IPS-15b (cell line): Measurements from ENCODE around the gene CSRNP3.

Experiments
- H3K27me3 ChIP-seq: one replicate; pipeline ENCODE4 v1.6.1; 2013; ENCODE audit warnings: low read length; ENCODE audit not compliant: control insufficient read depth, insufficient read depth
- H3K36me3 ChIP-seq: one replicate; pipeline ENCODE4 v1.6.1; 2013; ENCODE audit warnings: low read length; ENCODE audit not compliant: control insufficient read depth, insufficient read depth
- H3K4me1 ChIP-seq: one replicate; pipeline ENCODE4 v1.6.1; 2013; ENCODE audit warnings: mild to moderate bottlenecking, low read length; ENCODE audit not compliant: control insufficient read depth, insufficient read depth
- H3K4me3 ChIP-seq: one replicate; pipeline ENCODE4 v1.5.1; 2013; ENCODE audit warnings: low read depth, low read length
- H3K9ac ChIP-seq: one replicate; pipeline ENCODE4 v1.6.1; 2013; ENCODE audit warnings: low read depth, mild to moderate bottlenecking, low read length
- H3K9me3 ChIP-seq: one replicate; pipeline ENCODE4 v1.6.1; 2013; ENCODE audit warnings: mild to moderate bottlenecking, low read length; ENCODE audit not compliant: control insufficient read depth, insufficient read depth

Gene CSRNP3

DNA sequence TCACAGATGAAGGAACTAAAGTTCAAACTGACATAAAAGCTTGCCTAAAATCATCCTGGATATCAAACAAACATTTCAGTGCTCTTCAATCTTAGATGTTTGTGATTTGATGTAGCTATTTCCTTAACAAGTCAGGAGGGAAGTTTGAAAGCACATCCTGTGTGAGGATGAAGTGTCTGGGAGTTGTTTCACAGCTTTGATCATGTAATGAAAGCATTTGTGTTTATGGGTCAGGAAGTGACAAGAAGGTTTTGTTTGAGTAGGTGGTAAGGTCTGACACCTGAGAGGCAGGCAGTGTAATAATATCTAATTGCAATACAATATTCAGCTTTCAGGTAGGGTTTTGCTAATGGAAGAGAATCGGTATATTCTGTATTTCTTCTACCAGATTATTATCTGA, 26.0 kb upstream of the CSRNP3 start:
- Histone ChIP-seq H3K36me3 (no peaks in the 10 kb centered on the region), H3K4me1 (no peaks in the 10 kb centered on the region), H3K9ac (no peak overlapping the region), H3K4me3 (no peak overlapping the region), H3K27me3 (no peaks in the 10 kb centered on the region), H3K9me3 (no peaks in the 10 kb centered on the region)

DNA sequence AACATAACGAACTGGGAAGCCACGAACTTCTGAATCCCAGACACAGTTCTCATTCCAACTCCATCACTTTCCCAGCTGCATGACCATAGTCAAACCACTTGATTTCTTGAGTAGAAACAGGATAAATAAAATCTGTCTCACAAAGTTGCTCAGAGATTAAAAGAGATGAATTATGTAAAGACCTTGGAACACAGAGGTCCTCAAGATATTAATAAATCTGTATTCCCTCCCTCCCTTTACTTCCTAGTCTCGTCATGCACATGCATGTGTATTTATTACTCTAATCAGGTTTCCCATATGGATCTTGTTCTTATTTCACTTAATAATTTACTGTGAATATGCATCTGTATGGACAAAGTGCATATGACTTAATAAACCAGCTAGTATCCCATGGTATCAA, 21.1 kb upstream of the CSRNP3 start:
- no peaks in the 10 kb centered on the region for H3K36me3 ChIP-seq
- H3K9ac ChIP-seq = no peak overlapping the region
- no peak overlapping the region for H3K4me3 ChIP-seq
- H3K27me3 ChIP-seq = no peaks in the 10 kb centered on the region
- no peaks in the 10 kb centered on the region for H3K4me1 ChIP-seq
- no peaks in the 10 kb centered on the region for H3K9me3 ChIP-seq

DNA sequence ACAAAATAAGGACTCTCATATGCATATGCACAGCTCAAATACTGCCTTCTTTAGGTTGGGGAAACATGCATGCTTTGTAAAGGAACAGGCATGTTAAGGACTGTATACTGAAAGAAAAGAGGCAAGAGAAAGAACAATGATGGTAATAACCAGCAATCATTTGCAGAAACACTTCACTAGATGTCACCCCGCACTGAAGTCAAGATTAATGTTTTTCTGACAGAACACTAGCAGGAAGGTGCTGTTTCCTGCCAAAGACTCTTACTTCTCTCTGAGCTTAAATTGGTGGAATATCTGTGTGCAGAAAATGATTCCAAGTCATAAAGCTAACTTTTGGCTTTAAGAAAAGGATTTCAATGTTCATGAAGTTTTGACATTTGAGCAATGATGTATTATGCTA, 19.3 kb upstream of the CSRNP3 start:
- H3K9me3 ChIP-seq = no peaks in the 10 kb centered on the region
- H3K27me3 ChIP-seq = no peaks in the 10 kb centered on the region
- H3K36me3 ChIP-seq = no peaks in the 10 kb centered on the region
- H3K9ac ChIP-seq = no peak overlapping the region
- H3K4me1 ChIP-seq = no peaks in the 10 kb centered on the region
- H3K4me3 ChIP-seq = no peak overlapping the region

DNA sequence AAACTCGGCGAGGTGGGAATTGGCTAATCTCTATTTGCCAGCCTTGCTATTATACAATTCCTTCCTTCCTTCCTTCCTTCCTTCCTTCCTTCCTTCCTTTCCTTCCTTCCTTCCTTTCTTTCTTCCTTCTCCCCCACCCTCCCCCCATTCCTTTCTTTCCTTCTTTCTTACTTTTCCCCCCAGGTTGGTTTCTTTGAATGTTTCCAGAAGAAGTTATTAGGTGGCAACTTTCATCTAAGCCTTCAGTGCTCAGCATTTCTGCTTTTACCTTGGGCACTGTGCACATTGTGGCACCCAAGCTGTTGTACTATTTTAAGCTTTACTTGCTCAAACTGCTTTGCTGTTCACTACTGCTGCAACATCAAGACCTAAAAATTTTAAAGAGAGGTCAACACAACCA, 17.2 kb upstream of the CSRNP3 start:
- Histone ChIP-seq H3K9me3 (no peaks in the 10 kb centered on the region), H3K4me3 (no peak overlapping the region), H3K9ac (no peak overlapping the region), H3K4me1 (no peaks in the 10 kb centered on the region), H3K27me3 (no peaks in the 10 kb centered on the region), H3K36me3 (no peaks in the 10 kb centered on the region)

DNA sequence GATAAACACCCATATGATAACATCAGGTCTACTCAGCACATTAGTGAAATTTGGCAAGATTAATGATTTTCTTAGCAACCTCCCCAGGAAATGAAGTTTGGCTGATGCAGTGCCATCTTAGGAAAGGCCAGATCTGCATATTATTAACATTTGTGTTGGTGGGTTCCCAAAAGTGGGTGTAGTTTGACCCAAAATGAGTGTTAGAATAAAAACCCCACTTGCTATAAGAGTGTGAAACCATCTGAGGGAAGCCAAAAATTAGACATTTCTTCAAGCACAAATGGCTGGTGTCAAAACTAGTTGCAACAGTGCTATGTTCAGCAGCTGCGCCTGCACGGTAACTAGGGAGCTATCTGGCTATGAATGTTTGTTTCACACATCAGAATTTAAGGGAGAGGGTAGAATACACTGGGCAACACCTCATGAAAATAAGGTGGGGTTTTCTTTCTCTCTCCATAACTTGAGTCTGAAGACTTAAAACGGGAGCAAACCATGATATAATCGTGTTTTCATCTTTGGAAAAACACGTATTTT, 15.9 kb upstream of the CSRNP3 start:
- no peaks in the 10 kb centered on the region for H3K36me3 ChIP-seq
- H3K9me3 ChIP-seq = no peaks in the 10 kb centered on the region
- H3K4me1 ChIP-seq = no peaks in the 10 kb centered on the region
- H3K4me3 ChIP-seq = no peak overlapping the region
- no peaks in the 10 kb centered on the region for H3K27me3 ChIP-seq
- H3K9ac ChIP-seq = no peak overlapping the region

DNA sequence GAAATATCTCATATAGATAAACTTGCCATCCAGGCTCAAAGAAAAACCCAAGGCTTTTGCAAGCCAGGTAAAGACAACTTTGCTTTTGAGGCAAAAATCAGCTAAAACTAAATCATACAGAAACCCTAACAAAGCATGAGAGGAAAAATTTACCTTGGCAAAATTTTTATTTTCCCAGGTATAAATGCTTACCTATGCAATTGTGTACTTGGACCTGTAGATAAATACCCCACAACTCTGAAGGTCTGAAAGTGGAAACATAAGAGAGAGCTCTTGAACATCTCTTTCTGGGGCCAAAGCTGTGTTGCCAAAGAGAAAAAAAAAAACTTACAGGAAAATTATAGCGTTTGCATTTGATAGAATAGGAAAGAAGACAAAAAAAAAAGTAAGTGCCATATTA, 14.6 kb upstream of the CSRNP3 start:
- no peaks in the 10 kb centered on the region for H3K9me3 ChIP-seq
- no peaks in the 10 kb centered on the region for H3K36me3 ChIP-seq
- no peaks in the 10 kb centered on the region for H3K4me1 ChIP-seq
- H3K4me3 ChIP-seq = no peak overlapping the region
- no peak overlapping the region for H3K9ac ChIP-seq
- no peaks in the 10 kb centered on the region for H3K27me3 ChIP-seq

DNA sequence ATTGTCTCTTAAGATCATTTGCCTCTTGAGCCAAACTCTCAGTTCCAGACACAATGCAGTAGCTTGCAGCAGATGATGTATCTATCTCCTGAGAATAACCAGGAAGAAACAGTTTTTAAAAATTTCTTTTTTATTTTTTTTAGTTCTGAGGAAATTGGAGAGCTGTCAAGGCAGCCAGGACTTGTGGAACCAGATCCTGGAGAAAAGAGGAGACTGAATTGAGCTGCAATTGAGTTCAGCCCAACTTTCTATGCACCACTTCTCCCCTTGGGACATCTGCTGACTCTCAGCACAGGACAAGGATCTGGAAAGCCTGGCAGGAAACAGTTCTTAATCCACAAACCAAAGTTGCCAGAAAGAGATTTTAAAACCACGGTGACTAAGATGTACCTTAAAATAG, 13.5 kb upstream of the CSRNP3 start:
- no peaks in the 10 kb centered on the region for H3K9me3 ChIP-seq
- H3K27me3 ChIP-seq = no peaks in the 10 kb centered on the region
- no peaks in the 10 kb centered on the region for H3K36me3 ChIP-seq
- no peak overlapping the region for H3K4me3 ChIP-seq
- no peaks in the 10 kb centered on the region for H3K4me1 ChIP-seq
- no peak overlapping the region for H3K9ac ChIP-seq

DNA sequence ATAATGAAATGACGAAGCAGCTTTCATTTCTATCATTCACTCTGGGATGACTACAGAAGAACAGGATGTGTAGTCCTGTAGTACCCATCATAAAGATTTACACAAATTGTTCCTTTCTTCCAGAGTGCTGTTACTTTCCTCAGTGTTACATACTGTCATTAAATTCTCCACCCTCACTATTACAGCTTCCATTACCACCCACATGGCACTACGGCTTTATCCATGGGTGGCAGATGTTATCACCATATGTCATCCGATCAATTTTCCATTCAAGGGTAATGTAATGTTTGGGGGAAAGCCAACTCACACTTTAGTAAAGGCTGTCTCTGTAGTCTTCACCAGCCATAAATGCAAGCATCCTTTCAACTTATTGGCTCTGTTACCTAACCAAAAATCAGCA, 7.1 kb upstream of the CSRNP3 start:
- no peaks in the 10 kb centered on the region for H3K9me3 ChIP-seq
- H3K4me1 ChIP-seq = no peaks in the 10 kb centered on the region
- H3K27me3 ChIP-seq = no peaks in the 10 kb centered on the region
- no peak overlapping the region for H3K9ac ChIP-seq
- no peak overlapping the region for H3K4me3 ChIP-seq
- H3K36me3 ChIP-seq = no peaks in the 10 kb centered on the region

DNA sequence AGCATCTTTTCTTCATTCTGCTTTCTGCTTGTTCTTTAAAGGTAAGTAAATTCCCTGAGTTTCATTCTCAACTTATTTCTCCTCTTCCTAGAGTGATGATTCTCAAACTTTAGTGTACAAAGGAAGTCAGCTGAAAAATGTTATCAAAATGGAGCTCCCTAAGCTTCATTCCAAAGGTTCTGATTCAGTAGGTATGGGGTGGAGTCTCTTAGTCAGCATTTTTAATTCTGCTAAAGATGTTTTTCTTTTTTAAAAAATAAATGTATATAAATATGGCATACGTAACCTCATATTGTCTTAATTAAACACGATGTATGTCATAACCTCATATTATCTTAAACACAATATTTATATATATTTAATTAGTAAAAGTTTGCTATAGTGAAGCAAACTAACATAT, 3.1 kb upstream of the CSRNP3 start:
- Histone ChIP-seq H3K9me3 (no peaks in the 10 kb centered on the region), H3K36me3 (no peaks in the 10 kb centered on the region), H3K4me3 (no peak overlapping the region), H3K9ac (no peak overlapping the region), H3K4me1 (peaks cover 8% of the 10 kb centered on the region), H3K27me3 (no peaks in the 10 kb centered on the region)

DNA sequence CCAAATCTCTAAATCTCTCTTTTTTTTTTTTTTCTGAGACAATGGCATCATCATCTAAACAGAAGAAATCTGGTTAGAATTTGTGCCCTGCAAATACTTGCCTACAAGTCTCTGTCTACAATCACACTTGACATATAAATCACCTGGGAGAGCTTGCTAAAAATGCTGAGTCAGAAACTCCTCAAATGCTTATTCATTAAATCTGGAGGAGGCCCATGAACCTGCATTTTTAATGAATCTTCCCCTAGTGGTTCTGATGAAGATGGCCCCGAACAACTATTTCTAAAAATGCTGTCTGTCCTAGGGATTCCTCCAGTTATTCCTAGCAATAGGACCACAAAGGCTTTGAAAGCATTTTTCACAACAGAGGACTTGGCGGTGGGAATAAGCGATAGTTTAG, 1.6 kb upstream of the CSRNP3 start:
- Histone ChIP-seq H3K4me1 (peaks cover 8% of the 10 kb centered on the region), H3K4me3 (no peak overlapping the region), H3K9me3 (no peaks in the 10 kb centered on the region), H3K27me3 (no peaks in the 10 kb centered on the region), H3K36me3 (no peaks in the 10 kb centered on the region), H3K9ac (no peak overlapping the region)

DNA sequence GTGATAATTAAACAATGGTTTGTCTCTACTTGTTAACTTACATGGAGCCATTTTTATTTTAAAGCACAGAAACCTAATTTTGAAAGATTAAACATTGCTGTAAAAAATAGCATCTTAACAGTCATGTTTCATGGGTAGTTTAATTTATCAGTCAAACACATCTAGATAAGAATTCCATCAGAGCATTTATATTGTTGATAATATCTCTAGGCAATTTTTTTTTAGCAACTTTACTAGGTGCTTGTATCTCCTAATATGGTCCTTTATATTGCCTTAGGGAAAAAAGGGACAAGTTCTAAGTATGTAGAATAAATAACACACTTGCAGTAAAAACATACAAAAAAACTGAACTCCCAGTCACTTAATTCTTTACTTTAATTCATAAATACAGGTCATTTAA, 863 bp downstream of the CSRNP3 start:
- no peaks in the 10 kb centered on the region for H3K9me3 ChIP-seq

DNA sequence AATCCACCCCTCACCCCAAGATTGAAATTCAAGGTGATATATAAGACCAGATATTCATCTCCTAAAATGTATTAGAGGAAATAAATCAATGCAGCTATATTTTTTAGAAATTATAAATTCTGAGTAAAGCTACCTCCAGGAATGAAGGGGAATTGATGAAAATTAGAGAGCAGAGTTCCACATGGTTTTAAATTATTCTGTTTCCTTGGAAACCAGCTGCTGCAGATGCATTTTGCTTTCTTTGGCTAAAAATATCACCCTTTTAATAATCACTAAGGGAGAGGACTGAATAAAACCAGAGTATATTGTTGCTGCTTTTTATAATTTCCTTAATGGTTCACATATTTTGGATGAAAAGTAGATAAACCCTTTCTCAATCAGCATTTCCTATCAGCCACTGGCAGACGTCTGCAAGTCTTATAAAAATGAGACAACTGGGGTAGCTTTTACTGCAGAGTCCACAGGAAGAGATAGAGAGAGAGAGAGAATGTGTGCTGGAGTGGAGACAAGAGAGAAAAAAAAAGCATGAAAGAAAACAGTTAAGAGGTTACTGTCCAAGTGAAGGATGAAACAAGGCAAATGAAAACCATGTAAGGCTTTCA, 2.0 kb downstream of the CSRNP3 start:
- no peaks in the 10 kb centered on the region for H3K9me3 ChIP-seq
- H3K4me1 ChIP-seq = peaks cover 15% of the 10 kb centered on the region

More for the DNA sequence above, 863 bp downstream of the CSRNP3 start:
- Histone ChIP-seq H3K36me3 (no peaks in the 10 kb centered on the region), H3K9ac (no peak overlapping the region), H3K4me3 (peak overlapping the region; percentile 71), H3K4me1 (peaks cover 15% of the 10 kb centered on the region), H3K27me3 (no peaks in the 10 kb centered on the region)

More for the DNA sequence above, 2.0 kb downstream of the CSRNP3 start:
- Histone ChIP-seq H3K36me3 (no peaks in the 10 kb centered on the region), H3K27me3 (no peaks in the 10 kb centered on the region), H3K9ac (no peak overlapping the region), H3K4me3 (no peak overlapping the region)
